Thyroid gland (tissue), 4 donors: ENCODE measurements around the gene FBRSL1.

ENCODE experiments used
- CTCF ChIP-seq, 6 experiments: fragments of 200-600 bp in 3 of 6; fragments of 450-650 bp in 3 of 6; sonication (generic) in 3 of 6; IDR thresholded peaks; one replicate each; pipeline ENCODE4 v1.5.1; 2016 to 2019; ENCODE audit warnings: antibody characterized with exemption in 6 of 6, mild to moderate bottlenecking in 2 of 6, inconsistent platforms in 1 of 6, moderate library complexity in 1 of 6
- POLR2A ChIP-seq, 2 donors: fragments of 450-650 bp; IDR thresholded peaks; one replicate each; pipeline ENCODE4 v1.6.1; 2017; ENCODE audit warnings: antibody characterized with exemption in 2 of 2, mild to moderate bottlenecking in 2 of 2, moderate library complexity in 1 of 2

- TF ChIP-seq CTCF (IDR thresholded peaks at IDR 0.05) (no peak), POLR2A (IDR thresholded peaks at IDR 0.05) (no peak)
Observed at GRCh38 chr12:132456186-132456943, 33.6 kb upstream of the FBRSL1 start.
